GM18951 (cell line): Measurements from ENCODE around the gene GORASP1.

ENCODE experiments used
- POLR2A ChIP-seq: IDR thresholded peaks from 4 replicates; pipeline ENCODE4 v1.6.1; 2011; ENCODE audit warnings: mild to moderate bottlenecking; ENCODE audit not compliant: insufficient read length, insufficient read depth; ENCODE audit errors: extremely low read depth
- in situ Hi-C: fragments of 300-500 bp; cut with MboI; formaldehyde crosslinking; loops from one replicate; pipeline ENCODE4 v1.12.0; 2022; ENCODE audit warnings: low sequenced_read_pairs, mixed read lengths, inconsistent platforms; ENCODE audit not compliant: unreplicated experiment

Gene GORASP1

GRCh38 chr3:39126532-39127071 lies 19.2 kb upstream of the GORASP1 start:
- in situ Hi-C loops: no loop called here
- no peak for TF ChIP-seq POLR2A

GRCh38 chr3:39125841-39126500 lies 18.5 kb upstream of the GORASP1 start:
- in situ Hi-C loops: no loop called here
- no peak for TF ChIP-seq POLR2A

DNA sequence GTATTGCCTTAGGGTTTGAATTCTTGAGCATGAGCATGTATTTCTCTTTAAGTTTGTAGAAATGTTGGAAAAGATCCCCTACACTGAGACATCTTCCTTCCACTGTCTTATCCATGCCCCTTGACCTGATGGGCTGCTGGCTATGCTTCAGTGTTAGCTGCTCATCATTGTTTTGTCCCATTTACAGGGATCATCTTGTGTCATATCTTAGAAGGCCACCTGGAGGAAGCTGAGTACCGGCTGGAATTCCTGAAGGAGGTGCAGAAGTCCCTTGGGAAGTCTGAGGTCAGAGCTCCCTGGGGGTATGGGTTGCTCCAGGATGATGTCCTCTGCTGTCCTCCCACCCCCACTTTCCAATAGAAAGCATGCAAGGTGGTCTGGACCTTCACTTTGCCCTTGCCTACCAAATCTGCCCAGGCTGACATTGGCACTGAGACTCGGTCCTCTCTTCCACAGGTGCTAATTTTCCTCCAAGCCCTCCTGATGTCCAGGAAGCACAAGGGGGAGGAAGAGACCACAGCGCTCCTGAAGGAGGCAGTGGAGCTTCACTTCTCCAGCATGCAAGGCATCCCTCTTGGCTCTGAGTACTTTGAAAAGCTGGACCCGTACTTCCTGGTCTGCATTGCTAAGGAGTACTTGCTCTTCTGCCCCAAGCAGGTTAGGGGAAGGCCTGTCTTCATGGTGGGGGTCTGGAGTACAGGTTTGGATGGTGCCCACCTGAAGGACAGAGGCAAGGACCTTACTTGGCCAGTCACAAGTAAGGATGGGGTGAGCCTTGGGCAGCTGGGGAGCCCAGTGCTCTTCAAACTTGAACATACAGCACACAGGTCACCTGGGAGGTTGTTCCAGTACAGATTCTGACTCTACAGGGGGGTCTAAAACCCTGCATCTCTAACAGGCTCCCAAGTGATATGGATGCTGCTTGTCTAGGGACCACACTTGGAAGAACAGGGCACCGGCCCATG lies 17.7 kb upstream of the GORASP1 start:
- no peak for TF ChIP-seq POLR2A
- in situ Hi-C loops: no loop called here

GRCh38 chr3:39122813-39123212 lies 15.4 kb upstream of the GORASP1 start:
- no peak for TF ChIP-seq POLR2A
- in situ Hi-C loops: no loop called here

DNA sequence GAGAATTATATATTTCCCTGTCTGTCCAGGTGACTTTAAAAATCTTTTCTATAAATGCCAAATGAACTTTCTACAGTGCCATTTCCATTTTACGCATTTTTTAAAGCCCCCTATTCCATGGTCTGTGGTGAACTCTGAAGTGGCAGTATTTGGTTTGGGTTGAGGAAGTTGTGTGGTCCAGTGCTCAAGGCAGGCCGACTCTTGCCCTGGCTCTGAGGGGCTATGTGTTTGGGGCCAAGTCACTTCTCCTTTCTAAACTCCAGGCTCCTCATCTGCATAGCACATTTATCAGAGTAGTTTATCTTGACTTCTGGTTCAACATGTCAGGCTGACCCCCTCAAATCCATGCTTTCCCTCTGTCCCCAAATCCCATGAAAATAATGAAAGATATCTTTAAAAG lies 14.2 kb upstream of the GORASP1 start:
- in situ Hi-C loops: no loop called here

DNA sequence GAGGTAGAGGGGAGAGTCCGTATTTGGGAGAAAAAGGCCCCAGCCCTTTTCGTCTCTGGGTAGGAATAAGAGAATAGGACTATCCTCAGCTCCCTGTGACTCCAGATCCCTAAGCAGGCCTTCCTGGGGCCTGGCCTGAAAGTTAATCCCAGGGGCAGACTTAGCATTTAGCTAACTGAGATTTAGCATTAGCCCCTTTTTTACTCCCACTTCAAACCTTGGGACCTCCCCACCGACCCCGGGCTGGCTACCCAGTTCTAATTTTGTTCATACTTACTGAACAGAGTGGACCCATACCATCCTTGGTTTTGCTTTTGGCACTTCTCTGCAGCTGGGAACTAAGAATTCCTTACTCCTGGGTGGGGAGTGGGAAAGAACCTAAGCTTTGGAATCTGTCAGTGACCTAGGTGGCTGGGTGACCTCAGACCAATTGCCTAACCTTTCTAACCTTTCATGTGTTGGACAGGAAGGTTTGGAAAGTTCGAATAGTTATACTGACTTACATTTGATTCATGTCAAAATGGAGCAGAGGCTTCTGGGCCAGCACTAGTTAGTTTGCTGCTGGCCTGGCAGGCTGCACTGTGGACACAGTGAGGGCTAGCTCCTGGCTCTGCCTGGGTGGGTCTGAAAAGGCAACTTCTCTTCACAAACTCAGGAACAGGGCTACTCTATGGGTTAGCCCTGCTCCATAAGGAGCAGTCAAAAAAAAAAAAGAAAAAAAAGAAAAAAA lies 11.7 kb upstream of the GORASP1 start:
- no peak for TF ChIP-seq POLR2A
- in situ Hi-C loops: no loop called here

More for the DNA sequence above, 14.2 kb upstream of the GORASP1 start:
- TF ChIP-seq POLR2A: no peak

DNA sequence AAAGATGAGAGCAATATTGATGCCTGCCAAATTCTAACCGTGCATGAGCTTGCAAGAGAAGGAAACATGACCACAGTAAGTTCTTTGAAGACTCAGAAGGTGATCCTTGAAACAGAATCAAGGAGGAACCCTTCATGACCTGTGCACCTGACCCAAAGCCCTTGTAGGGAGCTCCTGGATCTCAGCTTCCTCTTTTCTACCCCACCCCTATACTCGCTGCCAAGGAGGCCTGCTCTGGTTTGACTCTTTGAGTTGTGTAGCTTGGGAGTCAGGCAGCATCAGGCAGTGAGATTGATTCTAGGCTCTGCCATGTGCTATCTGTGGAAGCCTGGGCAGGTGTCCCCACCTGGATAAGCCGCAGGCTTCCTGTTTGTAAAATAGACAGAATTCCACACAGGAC lies 10.7 kb upstream of the GORASP1 start:
- in situ Hi-C loops: no loop called here
- no peak for TF ChIP-seq POLR2A

DNA sequence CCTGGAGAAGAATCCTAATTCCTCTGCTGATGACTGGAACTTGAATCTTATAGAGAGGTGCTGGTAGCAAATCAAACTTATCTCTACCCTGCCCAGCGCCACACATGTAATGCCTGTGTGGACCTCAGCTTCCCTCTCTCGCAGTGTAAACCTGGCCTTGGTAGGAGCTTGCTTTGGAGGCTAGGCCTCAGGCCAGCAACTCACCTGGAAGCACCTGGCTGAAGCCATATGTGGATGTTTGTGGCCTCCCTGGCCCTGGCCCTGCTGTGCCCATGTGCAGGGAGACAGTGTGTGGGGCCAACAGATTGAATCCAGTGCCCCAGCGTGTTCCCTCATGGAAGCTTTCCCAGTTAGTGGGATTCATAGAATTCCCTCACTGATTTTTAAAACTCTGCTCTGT lies 8.4 kb upstream of the GORASP1 start:
- no peak for TF ChIP-seq POLR2A
- in situ Hi-C loops: no loop called here

DNA sequence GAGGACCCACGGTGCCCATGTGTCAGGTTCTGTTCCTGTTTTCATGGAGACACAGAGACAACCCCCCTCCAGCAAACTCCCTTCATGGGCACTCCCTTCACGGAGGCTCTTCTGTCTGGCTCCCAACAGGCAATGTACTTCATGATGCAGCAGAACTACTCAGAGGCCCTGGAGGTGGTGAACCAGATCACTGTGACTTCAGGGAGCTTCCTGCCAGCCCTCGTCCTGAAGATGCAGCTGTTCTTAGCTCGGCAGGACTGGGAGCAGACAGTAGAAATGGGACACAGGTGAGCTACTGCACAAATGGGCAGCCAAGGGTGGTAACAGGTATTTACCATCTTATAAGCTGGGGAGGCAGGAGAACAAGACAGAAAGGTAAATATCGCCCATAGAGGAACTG lies 7.0 kb upstream of the GORASP1 start:
- TF ChIP-seq POLR2A: no peak

GRCh38 chr3:39113291-39113690 lies 5.9 kb upstream of the GORASP1 start:
- TF ChIP-seq POLR2A: no peak
- in situ Hi-C loops: no loop called here

More for the DNA sequence above, 7.0 kb upstream of the GORASP1 start:
- in situ Hi-C loops: no loop called here

DNA sequence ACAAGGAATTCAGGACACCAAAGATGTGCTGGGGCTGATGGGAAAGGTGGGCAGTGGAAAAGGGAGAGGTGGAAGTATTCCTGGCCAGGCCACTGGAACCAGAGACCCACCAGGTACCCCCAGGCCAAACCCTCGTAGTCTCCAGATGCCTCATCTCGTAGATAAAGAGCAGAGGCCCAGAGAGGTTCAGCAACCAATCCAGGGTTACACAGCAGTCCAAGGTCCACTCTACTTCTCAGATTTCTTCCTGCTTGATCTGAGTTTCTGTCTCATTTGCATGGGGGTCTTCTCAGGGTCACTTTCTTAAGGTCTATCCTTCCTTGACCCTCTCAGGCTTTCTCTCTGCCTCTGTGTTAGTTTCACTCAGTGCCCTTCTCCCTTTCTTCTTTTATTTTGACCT lies 5.1 kb upstream of the GORASP1 start:
- no peak for TF ChIP-seq POLR2A
- in situ Hi-C loops: no loop called here

DNA sequence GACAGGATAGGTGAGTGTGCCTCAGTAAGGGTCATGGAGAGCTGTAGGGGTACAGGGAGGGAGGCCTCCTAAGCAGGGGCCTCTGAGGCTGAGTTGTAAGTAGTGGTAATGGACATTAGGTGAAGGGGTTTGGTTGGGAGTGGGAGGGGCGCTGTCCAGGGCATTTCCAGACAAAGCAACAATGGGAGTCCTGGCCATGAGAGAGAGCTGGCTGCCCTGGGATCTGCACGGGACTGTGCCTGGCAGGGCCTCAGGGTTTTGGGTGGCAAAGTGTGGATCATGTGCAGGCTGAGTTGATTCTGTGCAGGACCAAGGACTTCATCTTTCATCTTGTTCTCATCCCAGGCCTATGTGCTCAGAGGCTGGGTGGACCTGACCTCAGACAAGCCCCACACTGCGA lies 4.7 kb upstream of the GORASP1 start:
- no peak for TF ChIP-seq POLR2A

GRCh38 chr3:39110041-39110639 lies 2.7 kb upstream of the GORASP1 start:
- in situ Hi-C loops: no loop called here
- no peak for TF ChIP-seq POLR2A

More for the DNA sequence above, 4.7 kb upstream of the GORASP1 start:
- in situ Hi-C loops: no loop called here
